Pons (tissue), 1 donor: ENCODE measurements around the gene HAUS7.

Experiments used
- DNase-seq: peaks from one replicate; pipeline ENCODE4 v3.0.0-alpha.2; 2016; ENCODE audit warnings: low spot score

Gene HAUS7

DNA sequence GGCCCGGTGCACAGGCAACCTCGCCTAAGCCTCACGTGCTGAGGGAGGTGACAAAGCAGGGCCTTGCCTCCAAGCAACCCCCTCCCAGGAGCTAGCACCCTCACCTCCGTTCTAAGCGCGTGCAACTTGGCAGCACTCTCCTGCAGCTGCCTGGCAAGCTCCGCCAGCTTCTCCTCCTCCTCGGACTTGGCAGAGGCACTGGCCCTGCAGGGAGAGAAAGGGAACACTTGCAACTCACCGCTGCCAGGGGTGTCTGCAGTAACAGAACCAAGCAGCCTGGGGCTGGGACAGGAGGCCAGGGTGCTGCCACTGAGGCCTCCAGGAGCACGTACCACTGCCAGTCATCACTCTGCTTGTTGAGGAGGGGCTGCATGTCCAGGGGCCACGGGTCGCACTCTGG is 14.2 kb downstream of the HAUS7 start:
- peak; percentile 6 for DNase-seq

DNA sequence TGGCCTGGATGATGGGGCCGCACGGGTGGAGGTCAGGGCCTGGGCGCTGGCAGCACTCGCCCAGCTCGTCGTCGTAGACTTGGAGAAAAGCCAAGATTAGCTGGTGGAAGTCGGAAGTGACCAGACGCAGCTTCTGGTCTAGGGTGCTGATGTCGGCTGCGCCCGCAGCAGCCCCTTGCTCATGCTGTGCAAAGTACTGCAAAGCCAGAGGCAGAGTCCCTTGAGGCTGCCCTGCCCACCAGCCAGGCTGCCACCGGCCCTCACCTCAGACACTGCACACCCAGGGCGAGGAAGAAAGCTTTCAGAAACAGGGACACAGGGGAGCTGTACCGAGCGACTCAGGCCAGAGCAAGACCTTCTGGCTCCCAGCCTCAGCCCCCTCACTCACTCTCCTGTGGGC is 14.8 kb downstream of the HAUS7 start:
- DNase-seq: no peak

DNA sequence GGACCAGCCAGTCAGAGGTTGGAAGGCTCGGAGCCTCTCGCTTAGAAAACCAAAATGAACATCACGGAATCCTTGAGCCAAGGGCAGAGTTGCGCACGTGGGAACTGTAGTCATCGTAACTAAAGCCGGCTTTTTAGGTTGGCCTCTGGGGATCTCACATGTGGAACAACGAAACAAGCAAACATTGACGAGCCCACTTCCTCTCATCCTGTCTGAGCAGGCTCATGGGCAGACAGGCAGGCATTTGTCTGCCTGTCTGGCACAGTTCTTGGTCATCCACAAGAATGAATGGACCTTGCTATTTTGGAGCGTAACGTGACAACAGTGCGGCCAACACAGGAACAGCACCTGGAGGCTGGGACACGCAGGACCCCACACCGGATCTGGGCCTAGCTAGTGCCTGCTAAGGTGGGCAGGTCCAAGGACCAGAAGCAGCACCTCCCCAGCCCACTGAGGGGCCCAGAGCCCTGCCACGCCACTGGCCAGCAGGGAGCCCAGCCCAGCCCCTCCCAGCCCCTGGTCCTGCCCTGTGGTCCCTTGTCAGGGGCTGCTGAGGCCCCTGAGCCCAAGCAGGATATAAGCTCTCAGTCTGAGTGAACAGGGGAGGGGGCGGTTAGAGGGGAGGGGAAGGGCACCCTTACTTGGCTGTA is 15.3 kb downstream of the HAUS7 start:
- peak; percentile 5 for DNase-seq

DNA sequence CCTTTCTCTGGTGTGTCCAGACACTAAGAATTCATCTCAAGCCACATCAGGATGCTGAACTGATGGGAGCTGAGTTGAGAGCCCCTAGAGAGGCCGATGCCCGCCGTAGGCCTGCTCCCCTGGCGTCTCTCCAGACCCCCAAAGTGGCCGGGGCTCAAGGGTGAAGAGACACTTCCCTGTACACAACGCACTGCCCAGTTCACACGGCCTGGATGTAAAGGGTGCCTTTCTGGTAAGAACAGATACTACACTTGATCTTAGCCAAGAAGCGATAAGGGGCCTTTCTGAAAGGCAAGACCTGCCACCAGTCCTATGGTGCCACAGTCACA is 19.5 kb downstream of the HAUS7 start:
- no peak for DNase-seq

DNA sequence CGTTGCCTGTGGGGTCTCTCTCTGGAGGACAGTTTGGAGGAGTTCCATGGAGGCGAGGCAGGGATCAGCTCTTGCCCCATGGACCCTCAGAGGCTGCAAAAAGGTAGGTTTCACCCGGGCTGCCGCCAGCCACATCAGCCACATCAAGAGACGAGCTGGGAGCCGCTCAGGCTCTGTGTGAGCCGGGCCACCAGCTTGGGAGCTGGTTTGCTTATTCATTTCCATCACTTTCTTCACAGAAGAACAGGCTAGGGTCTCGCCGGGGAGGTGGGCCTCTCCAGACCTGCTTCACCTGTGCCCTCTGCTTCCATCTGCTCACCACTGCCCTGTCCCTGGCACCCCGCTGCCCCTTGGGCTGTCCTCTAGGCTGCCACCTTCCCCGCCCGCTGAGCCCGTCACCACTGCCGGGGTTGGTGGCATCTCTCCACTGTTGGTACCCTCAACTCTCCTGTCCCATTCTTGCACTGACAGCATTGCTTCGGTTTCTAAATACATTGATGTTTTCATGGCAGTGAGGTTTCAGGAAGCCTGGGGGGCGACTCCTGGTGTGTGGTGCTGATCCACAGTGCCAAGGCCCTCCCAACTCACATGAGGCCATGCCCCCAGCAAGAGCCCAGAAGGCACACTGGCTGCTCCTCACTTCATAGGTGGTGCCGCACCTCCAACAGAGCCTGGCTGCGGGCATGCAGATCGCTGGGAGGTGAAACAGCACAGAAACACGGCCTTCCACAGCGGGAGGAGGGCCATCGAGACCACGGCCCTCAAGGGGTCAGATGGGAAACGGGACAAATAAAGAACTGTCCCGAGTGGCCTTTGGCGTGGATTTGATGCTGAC is 20.0 kb downstream of the HAUS7 start:
- no peak for DNase-seq

DNA sequence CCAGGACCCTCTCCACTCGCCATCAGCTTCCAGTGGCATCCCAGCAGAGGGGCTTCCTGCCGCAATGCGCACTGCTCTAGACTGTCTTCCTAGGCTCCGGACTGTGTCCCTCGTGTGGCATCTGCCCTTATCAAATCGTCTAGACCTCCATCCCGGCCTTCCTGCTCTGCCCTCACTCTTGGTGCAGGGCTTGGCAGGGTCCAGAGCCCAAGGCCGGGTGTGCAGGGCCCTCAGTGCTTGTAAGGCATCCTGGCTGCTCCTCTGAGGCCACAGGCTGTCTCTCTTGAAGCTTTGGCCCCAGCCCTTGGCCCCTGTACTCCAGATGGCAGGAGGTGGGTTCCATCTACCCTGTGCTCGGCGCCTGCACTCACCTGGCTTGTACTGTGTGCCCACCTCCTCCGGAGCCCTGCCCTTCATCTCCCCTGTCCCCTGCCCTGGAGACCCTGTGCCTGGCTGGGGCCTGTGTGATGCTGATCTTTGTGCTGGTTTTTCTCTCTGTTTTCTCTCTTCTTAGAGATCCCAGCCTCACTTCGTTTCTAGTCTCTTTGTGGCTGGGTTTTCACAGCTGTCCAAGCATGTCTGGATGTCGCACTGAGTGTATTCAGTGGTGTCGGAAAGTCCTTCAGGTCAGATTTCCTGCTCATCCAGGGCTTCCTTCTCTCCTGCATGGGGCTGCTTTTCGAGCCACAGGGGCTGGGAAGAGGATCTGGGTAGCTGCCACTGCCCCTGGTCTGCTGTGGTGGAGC is 20.8 kb downstream of the HAUS7 start:
- DNase-seq: no peak

DNA sequence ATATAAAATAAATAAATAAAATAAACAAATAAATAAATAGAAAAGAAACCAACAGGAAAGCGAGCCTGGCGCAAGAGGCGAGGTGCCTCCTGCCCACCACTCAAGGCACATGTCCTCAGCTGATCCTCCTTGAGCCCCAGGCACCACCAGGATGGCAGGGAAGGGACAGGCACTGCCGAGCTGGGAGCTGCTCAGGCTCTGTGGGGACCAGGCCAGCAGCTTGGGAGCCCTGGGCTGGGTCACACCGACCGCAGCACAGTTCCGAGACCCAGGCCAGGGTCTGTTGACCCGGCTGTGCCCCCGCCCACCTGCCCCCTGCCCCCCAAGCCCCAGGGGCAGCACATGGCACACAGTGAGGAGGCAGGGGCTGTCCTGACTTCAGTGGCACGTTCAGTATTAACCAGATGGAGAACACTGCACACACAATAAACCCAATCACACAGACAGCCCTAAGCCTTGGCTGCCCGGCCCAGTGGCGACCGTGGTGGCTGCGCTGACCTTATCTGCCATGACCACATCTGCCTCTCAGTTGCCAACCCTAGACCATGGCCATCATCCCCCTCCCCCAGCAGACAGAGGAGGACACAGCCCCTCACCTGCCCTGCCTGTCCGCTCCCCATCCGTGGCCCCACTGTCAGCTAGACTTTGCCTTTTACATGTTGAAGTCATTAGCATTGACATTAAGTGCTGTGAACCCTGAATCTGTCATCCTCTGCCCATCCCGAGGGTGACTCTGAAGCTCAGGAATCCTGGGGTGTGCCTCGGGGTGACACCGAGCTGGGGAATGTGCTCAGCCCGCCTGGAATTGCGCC is 21.6 kb downstream of the HAUS7 start:
- DNase-seq: no peak

DNA sequence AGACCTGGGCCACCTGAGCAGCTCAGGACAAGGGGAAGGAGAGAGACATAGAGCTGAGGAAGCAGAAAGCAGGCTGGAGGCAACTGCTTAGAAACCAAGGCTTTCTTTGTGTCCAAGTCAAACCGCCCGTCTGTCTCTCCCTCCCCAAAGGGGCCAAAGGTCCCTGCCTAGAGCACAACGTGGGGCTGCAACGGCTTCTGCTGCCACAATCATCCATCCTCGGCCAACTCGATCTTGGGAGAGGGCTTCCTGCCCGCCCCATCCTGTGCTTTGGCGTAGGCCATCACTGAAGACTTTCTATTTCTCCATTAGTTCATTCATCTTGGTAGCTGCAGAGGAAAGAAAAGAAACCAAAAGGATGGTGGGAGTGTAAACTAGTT is 22.8 kb downstream of the HAUS7 start:
- no peak for DNase-seq

DNA sequence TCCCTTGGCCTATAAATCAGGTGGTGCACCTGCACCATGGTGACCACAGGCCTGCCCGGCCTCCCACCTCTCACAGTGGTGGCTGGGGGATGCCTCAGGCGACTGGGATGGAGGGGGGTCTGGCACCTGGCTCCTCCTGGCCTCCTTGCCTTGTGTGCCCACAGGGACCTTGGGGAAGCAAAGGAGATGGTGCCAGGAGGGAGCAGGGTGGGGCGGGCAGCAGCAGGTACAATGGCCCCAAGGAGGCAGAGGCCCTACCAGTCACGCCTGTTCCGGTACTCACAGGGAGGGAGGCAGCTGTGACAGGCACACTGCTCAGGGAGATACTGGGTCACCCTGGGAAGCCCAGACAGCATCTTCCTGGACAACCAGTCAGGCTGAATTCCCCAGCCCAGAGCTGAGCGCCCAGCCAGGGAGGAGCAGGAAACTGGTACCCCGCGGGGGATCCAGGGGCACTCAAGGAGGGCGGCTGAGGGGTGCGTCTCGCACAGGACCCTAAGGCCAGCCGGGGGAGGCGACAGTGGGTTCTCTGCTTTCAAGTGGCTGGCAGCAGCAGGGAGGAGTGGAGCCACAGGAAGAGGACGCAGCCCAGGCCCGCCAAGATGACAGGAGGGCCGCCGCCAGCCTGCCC is 23.3 kb downstream of the HAUS7 start:
- no peak for DNase-seq

DNA sequence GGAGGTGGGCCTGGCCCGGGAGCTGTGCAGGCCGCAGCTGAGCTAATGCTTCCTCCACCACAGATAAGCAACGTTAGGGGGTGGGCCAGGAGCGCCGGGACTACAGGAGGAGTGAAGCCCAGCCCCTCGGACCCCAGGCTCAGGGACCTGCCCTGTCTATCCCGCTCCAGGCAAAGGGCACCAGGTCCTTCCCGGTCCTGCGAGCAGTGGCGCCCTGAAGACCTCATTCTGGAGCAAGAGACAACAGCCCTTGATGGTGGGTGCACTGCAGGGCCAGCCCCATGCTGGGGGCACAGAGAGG is 23.8 kb downstream of the HAUS7 start:
- DNase-seq: no peak

DNA sequence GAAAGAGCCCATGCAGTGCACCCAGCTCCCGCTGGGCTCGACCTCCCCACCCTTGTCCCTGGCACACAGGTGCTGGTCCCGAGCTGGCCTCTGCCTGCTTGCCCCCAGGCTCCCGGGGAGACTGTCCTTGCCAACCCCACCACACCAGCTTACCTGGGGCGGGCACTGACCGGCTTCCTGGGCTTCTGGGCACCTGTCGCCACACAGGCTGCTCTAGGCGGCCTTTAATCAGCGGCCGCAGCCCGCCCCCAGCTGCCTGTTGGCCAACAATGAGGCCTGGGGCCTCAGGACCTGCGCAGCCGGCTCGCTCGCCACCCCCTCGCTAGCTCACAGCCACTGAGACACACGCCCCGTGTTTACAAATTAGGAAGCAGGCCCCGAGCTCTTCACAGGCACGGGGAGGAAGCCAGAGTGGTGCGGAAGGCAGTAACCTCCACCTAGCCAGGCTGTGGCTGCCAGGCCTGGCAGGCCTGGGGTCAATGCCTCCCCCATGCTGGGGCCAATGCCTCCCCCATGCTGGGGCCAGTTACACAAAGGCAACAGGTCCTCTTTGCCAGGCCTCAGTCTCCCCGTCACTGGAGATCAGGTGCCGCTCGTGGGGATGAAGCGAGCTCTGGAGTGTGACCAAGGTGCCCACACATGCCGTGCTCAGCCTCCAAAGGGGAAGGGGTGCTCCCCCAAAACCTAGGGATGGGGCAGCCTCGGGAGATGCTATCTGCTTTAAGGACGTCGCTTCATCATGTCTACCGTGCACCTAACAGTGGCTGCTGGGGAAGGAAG is 24.3 kb downstream of the HAUS7 start, which contains the start of gene TREX2:
Gene TREX2, minus strand, starts transcription at position 201 of the 780 bp plus-strand sequence. CDS start 626 bp downstream, outside the sequence.
- DNase-seq: no peak

DNA sequence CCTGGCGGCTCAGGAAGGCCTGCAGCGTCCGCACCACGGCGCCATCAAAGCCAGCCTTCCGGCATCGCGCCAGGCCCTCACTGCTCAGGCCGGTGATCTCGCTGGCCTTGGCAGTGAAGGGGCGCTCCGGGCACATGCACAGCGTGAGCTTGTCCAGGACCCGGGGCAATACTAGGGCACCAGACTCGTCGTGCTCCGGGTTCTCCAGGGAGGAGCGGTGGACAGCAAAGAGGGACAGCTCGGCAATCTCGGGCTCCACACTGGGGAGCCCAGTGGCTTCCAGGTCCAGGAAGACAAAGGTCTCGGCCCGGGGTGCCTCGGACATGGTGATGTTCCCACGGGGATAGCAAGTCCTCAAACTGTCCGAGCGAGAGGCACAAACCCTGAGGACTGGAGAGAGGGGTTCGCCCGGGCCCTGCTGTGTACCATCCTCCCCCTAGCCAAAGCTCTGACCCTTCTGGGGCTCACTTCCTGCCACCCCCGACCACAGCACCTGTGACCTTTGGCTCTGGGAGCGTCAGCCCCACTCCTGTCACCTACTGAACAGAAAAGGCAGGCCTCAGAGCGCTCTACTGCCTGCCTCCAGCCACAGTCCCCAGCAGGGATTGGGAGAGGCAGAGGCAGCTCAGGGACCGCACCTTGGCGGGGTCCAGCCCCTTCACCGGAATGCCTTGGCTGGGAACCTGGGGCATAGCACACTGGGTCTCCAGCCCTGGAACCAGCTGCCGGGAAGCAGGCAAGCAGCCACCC is 25.1 kb downstream of the HAUS7 start:
- no peak for DNase-seq

DNA sequence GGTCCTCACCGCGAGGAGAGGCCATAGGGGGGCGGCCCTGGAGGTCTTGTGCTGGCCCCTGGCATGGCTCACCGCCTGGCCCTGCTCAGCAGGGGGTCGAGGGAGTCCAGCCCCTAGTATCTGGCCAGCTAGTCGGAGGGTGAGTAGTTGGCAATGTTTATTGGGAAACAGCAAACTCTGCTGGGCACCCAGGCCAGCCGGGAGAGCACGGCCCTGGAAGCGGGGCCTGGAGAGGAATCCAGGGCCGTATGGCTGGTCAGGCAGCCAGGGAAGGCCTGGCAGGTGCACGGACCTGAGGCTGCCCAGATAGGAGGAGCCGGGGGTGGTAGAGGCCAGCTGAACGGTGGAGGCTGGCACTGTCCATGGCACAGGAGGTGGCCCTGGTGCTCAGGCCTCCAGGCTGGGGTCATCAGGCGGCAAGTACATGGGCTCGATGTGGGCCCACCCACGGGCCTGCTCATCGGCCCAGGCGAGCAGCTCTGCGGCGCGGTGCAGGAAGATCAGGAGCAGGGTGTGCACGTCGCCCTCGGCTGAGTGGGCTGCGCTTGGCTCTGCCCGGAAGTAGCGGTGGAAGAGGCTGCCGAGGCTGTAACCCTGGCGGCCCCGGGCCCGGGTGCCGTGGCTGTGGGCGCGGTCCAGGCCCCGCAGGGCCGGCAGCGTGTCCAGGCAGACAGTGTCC is 25.9 kb downstream of the HAUS7 start:
- no peak for DNase-seq

DNA sequence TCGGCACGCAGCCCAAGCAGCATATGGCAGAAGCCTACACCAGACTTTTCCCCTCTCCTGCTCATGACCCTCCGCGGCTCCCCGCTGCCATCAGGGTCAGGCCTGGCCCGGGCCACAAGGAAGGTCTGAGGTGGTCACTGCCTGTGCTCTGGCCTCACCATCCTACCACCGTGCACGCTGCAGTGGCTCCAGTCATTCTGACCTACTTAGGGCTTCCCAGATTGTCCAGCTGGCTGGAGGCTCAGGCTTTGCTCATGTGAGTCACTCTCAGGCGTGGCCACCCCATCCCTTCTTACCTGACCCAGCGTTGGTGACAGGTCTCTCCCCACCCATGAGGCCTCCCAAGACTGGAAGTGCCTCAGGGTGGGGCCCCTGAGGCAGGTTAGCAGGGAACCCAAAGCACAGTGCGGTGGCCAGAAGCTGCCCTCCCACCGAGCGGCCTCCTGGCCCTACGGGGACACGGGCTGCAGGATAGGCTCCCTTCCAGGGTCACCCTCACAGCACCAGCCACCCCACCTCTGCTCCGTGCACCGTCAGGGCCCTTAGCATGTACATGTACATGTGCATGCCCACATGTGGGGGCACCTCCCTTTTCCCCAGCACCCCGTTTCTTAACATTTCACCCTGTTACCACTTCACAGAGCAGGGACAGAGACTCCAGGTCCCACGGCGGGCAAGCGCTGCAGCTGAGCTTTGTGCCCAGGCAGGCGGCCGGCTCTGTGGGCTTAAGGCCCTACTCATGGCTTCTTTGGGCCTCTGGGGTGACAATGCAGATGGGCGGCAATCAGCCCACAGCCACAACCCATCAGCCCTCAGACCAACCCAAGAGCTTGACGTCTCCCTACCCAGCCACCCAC is 26.7 kb downstream of the HAUS7 start:
- DNase-seq: no peak

DNA sequence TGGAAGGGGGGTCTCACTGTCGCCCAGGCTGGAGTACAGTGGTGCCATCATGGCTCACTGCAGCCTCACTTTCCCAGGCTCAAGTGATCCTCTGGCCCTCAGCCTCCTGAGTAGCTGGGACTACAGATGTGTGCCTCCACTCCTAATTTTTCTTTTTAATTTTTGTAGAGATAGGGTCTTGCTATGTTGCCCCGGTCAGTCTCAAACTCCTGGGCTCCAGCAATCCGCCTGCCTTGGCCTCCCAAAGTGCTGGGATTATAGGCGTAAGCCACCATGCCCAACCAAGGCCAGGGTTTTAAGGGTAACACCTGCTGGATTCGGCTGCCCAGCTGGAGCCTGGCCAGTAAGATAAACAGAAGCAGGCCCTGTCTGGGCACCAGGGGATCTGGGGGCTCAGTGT is 27.9 kb downstream of the HAUS7 start:
- no peak for DNase-seq

DNA sequence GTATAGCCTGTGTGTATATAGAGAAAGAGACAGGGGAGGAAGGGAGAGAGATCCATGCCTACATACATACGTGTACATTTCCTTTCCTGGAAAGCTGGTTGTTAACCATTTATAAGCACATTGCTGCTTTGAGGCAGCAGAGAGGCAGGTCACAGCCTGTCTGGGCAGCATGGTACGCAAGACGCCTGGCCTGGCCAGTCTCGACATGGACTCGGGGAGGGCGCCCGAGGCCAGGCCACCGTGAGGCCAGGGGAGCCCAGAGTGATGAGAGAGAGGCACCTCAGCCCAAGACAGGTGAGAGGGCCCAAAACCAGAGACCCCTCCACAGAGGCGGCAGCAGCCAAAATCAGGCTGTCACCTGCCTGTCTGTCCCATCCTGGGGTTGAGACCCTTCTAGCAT is 28.4 kb downstream of the HAUS7 start:
- DNase-seq: no peak

DNA sequence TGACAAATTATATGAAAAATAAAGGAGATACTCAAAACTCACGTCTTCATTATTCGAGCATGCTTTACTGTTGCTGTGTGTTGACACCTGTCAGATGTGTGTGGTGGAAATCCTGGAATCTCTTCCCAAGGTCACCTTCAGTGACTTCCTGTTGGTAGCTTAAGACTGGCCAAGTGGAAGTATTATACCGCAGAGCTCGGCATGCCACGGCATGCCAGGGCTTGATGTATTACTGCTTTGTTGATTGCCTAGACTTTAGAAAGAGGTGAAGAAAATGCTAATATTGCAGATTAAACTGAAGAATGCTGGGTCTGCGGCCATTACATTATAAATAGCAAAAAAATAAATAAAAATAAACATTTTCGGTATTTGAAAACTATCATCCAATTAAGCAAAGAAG is 29.1 kb downstream of the HAUS7 start:
- no peak for DNase-seq

DNA sequence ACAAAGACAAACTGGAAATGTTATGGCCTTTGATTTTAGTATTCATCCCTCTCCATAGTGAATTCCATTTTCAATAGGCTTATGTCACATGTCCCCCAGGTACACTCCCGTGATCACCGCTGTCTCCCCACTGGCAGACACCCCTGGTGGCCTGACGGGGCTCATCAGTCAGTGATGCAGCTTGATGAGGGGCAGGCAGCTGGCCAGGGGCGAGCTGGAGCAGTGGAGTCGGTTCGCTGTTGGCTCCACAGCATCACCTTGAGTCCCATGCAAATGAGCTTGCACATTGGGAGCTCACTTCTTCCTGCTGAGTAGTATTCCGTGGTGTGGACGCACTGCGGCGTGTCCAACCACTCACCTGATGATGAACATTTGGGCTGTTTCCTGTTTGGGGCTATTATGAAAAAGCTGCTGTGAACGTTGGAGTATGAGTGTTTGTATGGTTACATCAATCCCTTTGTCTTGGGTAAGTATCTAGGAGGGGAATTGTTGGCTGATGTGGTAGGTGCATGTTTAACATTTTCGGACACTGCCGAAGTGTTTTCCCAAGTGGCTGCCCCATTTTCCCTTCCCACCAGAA is 29.7 kb downstream of the HAUS7 start:
- DNase-seq: no peak
